SHP77 (cell line): Measurements from ENCODE around the gene VPS54.

Source experiments
- DNase-seq, 2 experiments: peaks; one replicate each; lab custom pipeline; 2025; lab: John Stamatoyannopoulos, UW

VPS54 gene, protein sequence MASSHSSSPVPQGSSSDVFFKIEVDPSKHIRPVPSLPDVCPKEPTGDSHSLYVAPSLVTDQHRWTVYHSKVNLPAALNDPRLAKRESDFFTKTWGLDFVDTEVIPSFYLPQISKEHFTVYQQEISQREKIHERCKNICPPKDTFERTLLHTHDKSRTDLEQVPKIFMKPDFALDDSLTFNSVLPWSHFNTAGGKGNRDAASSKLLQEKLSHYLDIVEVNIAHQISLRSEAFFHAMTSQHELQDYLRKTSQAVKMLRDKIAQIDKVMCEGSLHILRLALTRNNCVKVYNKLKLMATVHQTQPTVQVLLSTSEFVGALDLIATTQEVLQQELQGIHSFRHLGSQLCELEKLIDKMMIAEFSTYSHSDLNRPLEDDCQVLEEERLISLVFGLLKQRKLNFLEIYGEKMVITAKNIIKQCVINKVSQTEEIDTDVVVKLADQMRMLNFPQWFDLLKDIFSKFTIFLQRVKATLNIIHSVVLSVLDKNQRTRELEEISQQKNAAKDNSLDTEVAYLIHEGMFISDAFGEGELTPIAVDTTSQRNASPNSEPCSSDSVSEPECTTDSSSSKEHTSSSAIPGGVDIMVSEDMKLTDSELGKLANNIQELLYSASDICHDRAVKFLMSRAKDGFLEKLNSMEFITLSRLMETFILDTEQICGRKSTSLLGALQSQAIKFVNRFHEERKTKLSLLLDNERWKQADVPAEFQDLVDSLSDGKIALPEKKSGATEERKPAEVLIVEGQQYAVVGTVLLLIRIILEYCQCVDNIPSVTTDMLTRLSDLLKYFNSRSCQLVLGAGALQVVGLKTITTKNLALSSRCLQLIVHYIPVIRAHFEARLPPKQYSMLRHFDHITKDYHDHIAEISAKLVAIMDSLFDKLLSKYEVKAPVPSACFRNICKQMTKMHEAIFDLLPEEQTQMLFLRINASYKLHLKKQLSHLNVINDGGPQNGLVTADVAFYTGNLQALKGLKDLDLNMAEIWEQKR

DNA sequence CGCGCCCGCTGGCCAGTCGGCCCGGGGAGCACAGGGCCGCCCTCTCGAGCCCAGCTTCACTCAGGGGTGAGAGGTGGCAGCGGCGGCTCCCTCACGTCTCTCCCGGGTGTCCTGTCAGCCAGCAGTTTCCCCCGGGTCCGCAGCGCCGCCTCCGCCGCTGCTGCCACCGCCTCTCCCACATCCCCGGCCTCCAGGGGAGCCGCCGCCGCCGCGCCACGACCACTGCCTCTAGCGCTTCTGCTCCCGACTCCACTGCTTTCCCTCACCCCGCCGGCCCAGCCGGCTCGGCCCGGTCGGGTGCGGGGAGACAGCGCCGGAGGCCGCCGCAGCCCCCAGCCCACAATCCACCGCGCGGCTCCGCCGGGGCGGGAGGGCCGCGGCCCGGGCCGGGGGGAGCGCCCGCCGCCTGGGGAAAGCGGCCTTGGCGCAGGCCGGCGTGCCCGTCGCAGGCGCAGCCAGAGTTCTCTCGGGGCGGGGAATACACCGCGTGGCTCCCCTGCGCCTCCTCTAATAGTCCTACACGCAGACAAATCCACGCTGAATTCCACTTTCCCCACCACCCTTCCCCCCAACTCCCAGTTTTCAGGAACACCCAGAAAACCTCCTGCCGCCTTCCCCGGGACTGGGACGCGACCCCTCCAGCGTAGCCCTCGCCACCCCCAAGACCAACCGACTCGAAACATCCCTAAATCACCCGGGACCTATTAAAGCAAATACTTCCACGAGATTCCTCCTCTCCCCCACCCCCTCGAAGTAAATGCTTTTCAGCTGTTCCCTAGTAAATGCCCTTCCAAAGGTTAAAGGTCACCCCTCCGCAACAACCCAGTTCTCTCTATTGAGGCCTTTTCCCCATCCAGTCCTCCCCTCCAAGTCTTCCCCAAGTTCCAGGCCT, at the start of gene VPS54:
VPS54 (minus strand) TSS at position 346 of the 892 bp plus-strand sequence. CDS start 35,429 bp downstream, outside the sequence.
- peak; percentile 21 to 48 for DNase-seq

DNA sequence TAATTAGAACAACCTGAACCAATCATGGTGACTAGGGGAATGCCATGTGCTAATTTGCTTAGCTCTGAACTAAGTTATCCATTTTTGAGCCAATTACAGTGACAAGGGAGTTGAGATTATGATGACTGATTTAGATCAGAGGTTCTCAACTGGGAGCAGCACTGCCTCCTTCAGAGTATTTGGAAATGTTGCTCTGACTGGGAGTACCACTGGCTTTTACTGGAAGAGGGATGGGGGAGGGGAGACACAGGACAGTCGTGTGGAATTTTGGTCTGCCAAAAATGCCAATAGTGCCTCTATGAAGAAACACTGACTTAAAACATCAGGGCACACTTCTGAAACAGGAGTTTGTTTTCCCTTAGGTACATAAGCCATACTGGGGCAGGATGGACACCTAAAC, 48.1 kb upstream of the VPS54 start:
- DNase-seq = no peak

DNA sequence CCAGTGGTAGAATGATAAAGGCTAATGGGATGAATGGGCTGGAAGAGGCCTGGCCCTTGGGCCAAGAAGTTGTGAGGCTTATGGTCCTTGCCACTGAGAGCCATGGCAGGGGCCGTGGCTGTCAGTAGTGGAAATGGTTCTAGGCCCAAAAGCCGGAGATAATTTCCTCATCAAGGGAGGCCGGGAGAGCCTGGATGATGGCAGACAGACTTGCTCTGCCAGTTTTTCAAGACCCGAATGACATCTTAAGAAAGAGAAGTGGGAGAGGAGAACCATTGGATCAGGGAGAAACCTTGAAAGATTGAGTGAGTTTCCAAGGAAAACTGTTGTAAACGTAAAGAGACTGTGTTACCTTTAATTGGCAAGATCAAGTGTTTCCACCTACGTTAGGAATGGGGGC, 46.3 kb upstream of the VPS54 start:
- DNase-seq = no peak

DNA sequence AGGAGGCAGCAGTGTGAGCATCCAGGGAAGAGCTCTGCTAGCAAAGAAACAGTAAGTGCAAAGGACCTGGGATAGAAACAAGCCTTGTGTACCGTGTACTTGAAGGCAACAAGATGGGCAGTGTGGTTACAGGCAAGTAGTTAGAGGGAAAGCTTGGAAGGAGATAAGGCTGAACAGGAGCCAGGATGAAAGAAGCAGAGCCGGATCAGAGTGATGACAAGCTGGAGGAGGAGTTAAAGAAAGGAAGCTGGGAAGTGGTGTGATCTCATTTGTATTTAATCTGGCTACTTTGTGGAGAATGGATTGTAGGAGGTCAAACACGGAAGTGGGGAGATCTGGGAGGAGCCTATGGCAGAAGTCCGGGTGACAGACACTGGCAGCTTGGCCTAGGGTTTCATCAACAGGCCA, 44.7 kb upstream of the VPS54 start:
- DNase-seq = peak; percentile 84

DNA sequence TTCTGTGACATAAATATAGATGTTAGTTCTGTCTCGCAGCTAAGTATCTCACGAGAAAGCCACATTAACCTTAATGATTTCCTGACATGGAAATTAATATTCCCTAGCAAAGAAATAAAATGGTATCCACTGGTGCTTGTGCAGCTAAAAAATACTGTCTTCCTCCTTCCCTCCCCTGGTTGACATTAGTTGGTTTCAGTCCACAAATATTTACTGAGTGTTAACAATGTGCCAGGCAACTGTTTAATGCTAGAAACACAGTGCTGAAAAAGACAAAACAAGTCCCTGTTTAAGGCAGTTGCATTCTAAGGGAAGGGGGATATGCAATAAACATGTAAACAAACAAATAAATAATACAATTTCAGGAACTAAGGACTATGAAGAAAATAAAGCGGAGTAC, 44.2 kb upstream of the VPS54 start:
- no peak for DNase-seq

DNA sequence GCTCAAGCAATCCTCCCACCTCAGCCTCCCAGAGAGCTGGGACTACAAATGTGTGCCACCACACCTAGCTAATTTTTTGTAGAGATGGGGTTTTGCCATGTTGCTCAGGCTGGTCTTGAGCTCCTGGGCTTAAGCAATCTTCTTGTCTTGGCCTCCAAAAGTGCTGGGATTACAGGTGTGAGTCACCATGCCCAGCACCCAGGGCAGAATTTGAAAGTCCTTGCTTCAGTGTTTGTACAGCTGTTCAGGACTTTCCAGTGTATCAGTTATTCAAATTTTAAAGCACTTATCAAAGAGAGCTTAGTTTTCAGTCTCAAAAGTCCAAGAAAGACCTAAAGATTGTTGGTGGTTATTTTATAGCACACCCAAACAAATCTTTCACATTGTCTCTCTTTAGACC, 43.6 kb upstream of the VPS54 start:
- peak; percentile 34 to 68 for DNase-seq

DNA sequence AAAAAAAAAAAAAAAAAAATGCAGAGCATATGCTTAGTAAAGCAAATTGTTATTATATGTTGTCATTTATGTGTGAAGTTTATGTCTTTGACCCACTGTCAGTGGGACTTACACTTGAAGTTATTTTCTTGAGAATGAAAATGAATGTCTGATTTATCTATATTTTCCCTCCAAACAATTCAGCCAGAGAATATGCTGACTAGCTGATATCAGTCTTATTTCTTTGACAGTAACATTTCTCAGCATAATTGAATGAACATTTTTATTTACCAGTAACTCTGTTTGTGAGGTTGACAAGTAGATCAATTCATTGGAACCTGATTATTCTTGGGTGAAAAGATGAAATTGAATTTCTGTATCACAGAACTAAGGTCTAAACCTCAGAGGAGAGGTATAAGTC, 40.0 kb upstream of the VPS54 start:
- no peak for DNase-seq

DNA sequence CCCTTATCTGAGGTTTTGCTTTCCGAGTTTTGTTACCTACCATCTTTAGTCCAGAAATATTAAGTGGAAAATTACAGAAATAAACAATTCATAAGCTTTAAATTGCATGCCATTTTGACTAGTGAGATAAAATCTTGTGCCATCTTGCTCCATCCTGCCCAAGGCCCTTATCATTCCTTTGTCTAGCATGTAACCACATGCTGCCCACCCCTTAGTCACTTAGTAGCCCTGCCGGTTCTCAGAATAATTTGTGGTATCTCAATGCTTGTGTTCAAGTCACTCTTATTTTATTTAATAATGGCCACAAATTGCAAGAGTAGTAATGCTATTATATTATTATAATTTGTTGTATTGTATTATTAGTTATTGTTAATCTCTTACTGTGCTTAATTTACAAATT, 36.8 kb upstream of the VPS54 start:
- DNase-seq = no peak

DNA sequence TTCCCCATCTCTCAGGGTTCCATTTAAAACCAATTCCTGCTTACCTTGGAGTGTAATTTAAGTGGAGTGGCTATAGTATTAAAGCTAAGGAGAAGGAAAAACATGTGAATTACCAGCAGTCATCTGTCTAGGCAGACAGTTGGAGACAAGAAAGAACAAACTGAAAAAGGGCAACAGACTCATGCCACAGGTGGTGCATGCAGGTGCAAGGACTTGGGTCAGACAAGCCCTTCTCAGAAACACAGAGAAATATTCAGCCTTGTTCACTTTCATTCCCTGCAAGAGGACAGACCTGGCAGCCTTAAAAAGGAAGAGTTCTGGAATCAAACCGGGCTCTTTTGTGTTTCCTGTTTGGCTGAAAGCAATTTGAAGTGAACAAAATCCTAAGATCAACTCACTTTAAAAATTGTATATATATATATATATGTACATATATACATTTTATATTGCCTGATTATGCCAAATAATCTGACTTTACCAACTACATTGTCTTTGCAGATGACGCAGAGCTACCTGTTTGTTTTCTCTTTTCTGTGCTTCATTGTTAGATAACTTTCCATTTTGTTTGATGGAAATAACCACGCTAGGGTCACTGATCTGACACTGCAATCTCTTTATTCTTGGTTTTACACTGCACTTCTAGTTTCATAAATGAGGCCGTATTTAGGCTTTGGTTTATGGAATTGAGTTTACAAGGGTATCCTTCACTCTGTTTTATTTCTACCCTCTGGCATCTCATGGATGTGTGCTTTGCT, 35.1 kb upstream of the VPS54 start:
- DNase-seq = no peak

DNA sequence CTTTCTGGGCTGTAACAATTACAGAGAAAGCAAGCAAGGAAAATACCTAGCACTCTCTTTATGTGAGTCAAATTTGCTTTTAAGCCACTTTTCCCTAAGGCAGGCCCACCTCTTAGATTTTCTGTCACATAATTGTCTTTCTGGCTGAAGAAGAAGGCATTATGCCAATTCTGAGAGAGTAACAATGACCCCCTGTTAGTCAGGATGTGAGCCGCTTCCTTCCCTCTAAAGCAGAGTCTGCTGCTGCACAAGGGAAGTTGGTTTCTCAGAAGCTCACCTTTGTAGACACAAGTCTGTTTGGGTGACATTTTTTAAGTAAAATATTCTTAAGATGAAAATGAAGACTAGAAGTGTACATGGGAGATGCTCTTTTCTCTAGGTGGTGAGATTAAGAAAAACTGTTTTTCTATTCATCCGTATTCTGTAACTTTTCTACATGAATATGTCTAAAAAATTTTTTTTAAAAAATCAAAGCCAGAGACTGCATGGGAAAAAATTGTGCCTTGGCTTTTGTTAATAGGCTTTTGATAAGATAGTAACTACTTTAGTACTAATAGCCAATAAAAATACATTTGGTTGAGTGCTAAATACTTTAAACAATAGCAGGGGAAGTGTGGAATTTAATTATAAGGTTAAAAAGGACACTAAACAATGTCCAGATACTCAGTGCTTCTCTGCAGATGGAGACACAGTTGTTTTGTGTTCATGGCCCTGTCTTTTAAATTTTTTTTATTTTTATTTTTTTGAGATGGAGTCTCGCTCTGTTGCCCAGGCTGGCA, 33.4 kb upstream of the VPS54 start:
- DNase-seq = no peak

DNA sequence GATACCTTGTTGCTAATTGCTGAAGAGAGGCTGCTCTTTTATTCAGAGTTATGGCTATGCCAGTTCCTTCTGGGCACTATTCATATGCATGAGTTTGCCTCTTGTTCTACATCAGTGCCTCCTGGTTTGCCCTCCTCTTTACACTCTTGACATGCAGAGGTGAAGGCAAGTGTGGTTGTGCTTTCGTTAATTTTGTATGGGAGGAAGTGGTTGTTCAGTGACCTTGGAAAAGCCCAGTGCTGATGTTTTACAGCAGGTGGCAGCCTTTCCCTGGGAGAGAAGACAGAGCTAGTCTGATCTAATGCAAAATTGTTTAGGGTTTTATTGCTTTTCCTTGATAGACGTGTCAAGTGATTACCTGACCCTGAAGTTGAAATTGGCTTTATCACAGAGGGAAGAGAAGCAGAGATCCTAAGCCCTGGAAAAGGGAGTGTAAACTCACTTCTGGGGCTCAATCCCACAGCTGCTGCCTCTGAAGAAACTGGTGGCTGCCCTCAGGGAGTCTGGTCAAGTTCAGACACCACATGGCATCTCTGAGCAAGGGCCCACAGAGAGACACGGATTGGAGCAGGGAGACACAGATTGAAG, 30.5 kb upstream of the VPS54 start:
- peak; percentile 66 to 68 for DNase-seq

DNA sequence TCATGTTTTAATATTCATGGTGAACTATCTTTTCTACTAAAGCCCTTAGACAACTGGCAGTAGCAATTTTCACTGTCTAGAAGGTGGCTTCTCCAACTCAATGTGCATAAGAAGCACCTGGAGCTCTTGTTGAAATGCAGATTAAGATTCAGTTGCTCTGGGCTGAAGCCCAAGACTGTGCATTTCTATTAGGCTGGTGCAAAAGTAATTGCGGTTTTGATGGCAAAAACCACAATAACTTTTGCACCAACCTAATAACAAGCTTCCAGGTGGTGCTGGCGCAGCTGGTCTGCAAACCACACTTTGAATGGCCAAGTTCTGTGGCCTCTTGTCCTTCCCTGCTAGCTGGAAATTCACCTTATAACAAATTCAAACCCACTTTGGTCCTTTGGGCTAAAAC, 26.7 kb upstream of the VPS54 start:
- DNase-seq = no peak

DNA sequence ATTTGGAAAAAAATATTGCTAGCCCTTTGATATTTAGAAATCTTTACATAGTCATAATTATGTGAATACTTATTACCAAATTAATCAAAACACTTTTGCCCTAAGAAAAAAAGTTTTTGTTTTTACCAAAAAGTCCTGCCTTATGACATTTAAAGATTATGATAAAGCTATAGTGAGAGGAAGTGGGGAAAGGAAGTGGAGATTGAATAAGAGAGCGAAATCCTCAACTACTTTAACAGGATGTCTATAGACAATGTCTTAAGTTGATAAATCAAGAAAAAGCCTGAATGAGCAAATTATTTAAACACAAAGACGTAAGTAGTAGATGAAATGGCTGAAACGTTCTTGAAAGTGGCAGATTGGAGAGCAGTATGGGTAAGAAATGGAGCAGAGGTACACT, 20.9 kb upstream of the VPS54 start:
- no peak for DNase-seq

DNA sequence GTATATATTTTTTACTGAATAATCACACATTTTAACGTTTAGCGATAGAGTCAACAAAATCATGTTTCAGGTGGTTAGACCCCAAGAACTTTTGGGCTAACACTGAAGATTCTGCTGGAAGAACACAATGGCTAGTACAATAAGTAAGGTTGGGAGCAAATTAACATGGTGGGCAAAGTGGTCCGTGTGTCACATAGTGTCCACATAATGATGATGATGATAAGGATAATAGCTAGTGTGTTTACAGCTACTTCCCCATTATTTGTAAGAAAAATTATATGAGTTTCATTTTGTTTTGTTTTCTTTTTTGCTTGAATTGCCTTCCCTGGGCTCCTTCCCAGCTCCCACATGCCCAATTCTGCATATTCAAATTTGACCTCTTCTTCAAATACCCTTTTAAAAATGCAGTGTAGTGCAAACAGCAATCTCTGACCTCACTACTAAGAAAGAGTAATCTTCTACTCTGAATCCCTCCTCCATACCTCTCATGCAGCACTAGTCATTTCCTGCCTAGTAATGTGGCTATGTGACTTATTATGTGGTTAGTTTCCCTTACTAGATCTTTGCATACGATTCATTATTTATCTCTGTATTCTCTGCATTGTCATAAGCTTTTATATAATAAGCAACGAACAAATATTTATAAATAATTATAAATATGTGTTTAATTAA, 16.9 kb upstream of the VPS54 start:
- no peak for DNase-seq

DNA sequence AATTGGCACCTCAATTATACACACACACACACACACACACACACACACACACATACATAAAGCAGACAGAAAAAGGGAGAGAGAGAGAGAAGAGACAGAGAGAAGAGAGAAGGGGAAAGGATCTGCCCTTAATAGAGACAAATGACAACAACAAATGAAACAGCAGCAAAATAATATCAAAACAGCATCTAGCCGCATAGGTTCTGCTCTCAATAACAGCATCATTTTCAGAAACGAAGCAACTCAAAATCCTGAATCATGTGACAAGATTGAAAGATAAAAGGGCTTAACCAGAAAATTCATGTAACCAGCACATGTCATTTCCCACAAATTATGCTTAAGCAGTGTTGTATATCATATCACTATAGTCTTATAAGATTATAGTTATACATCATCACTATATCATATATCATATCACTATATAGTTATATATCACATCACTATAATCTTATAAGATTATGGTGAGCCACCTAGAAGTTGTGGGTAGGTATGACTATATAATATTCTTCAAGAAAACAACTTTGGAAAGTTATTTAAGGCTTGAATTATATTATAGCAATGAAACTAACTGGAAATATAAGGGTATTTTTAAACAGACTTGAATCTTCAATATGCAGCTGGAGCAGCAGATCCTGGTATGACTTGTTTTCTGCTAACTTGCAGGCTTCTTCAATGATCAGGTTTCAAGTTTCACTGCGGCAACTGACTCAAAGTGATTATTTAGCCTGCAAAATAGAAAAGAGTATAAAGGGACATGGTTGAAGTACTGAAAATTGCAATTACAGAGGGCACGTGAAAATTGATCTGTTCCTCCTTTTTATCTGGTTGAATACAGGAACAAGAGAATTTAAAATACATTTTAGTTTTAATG, 16.1 kb upstream of the VPS54 start:
- no peak for DNase-seq

DNA sequence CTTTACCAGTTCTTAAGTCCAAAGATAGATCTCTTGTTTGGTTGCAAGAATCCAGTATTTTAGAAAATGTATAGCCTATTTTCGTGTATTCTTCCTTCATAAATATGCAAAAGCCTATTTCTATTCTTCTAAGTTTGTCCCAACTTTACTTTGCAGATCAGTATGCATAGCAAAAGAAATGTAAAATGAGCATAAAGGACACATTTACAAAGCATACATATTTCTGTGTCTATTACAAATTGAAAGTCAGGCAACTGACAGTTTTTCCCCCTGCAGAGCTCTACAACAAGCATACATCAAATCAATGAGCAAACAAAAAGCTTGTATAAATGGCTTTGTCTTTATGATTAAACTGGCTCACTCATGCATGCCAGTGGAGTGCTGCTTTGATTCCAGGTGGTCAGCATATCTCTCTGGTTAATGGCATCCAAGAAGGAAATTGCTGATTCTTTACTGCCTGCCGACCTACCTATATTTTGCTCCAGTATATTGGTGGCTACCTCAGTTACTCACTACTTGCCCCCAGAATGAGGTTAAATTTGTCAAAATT, 10.0 kb upstream of the VPS54 start:
- peak; percentile 46 to 55 for DNase-seq

DNA sequence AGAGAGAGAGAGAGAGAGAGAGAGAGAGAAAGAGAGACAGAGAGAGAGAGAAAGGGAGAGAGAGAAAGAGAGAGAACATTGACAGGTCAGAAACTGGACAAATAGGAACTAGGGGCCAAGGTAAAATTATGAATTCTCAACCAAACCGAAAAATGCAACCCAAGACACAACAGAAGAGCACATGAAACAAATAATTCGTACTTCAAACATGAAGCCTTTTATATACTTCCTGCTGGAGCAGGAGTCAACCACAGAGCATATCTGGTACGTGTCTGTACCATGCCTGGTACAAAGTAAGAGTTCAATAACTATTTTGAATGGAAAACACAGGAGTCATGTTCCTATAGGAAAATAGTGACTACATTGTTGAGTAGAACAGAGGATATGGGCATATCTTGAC, 6.5 kb upstream of the VPS54 start:
- no peak for DNase-seq
